Measurements from ENCODE around the gene TRIM6. TPM values are rescaled to one million over a fixed set of nuclear protein-coding genes. Genes with fewer than 3 reads are reported as not detected.
"Not testable (repeated sequence)": the region's sequence is repeated elsewhere in the genome, so short reads cannot be mapped to it uniquely, and the experiment has no call there.

The TRIM6 gene
- 1.0 and 3.3 TPM in 2 replicates for total RNA-seq

- DNase-seq = peak; percentile 44
These were observed at the start of gene TRIM6 for GRCh38 chr11:5596607-5597201. TSS of gene TRIM6 (plus strand) at chr11:5596637. CDS start at chr11:5596898, 261 bp downstream.

- no peak for DNase-seq
These were observed 48.5 kb upstream of the TRIM6 start for GRCh38 chr11:5547982-5548381.

- DNase-seq = no peak
These were observed 48.0 kb upstream of the TRIM6 start, which contains the start of gene OR52H1 for GRCh38 chr11:5548440-5548839. TSS of gene OR52H1 (minus strand) at chr11:5548540. CDS start at chr11:5545505, 3,035 bp downstream.

GRCh38 chr11:5550440-5551095, 45.9 kb upstream of the TRIM6 start:
- DNase-seq = no peak

- no peak for DNase-seq
These were observed 43.1 kb upstream of the TRIM6 start for GRCh38 chr11:5553343-5553742.

GRCh38 chr11:5556596-5557188, 39.7 kb upstream of the TRIM6 start:
- DNase-seq = no peak

GRCh38 chr11:5557751-5558150, 38.7 kb upstream of the TRIM6 start:
- no peak for DNase-seq

GRCh38 chr11:5564259-5565019, 32.0 kb upstream of the TRIM6 start:
- no peak for DNase-seq

GRCh38 chr11:5574654-5575053, 21.8 kb upstream of the TRIM6 start:
- DNase-seq = no peak

- DNase-seq = no peak
These were observed 21.3 kb upstream of the TRIM6 start for GRCh38 chr11:5575152-5575551.

GRCh38 chr11:5577101-5577500, 19.3 kb upstream of the TRIM6 start:
- DNase-seq = no peak

- no peak for DNase-seq
These were observed 15.9 kb upstream of the TRIM6 start, which contains the start of gene OR52B6 for GRCh38 chr11:5580577-5580976. TSS of gene OR52B6 (plus strand) at chr11:5580877. CDS start at chr11:5580877, 0 bp downstream.

GRCh38 chr11:5581014-5581413, 15.4 kb upstream of the TRIM6 start:
- no peak for DNase-seq

- not testable (repeated sequence) for DNase-seq
These were observed 12.0 kb upstream of the TRIM6 start for GRCh38 chr11:5584458-5584857.

- DNase-seq = not testable (repeated sequence)
These were observed 6.5 kb upstream of the TRIM6 start for GRCh38 chr11:5589906-5590305.

GRCh38 chr11:5591613-5592012, 4.8 kb upstream of the TRIM6 start:
- no peak for DNase-seq

GRCh38 chr11:5592615-5593014, 3.8 kb upstream of the TRIM6 start:
- DNase-seq = no peak

GRCh38 chr11:5593146-5593545, 3.3 kb upstream of the TRIM6 start:
- no peak for DNase-seq

- DNase-seq = no peak
These were observed 1.5 kb downstream of the TRIM6 start for GRCh38 chr11:5597953-5598352.

GRCh38 chr11:5600374-5600851, 4.0 kb downstream of the TRIM6 start:
- peak; percentile 90 for DNase-seq

GRCh38 chr11:5602791-5603190, 6.4 kb downstream of the TRIM6 start:
- DNase-seq = not testable (repeated sequence)

- no peak for DNase-seq
These were observed 6.9 kb downstream of the TRIM6 start for GRCh38 chr11:5603326-5603725.

- no peak for DNase-seq
These were observed 8.5 kb downstream of the TRIM6 start for GRCh38 chr11:5604896-5605295.
